GM23248 (cell line): ENCODE measurements around the gene BCL7A. TPM values are rescaled to one million over a fixed set of nuclear protein-coding genes. Genes with fewer than 3 reads are reported as not detected.

Source experiments
- DNase-seq: peaks from one replicate; pipeline ENCODE4 v3.0.0-alpha.2; 2015
- H2AFZ ChIP-seq: fragments of 200-600 bp; sonication (generic); 2 replicates; pipeline ENCODE4 v1.6.1; 2016; ENCODE audit warnings: antibody characterized with exemption
- H3F3A ChIP-seq: fragments of 200-600 bp; sonication (generic); 2 replicates; pipeline ENCODE4 v1.6.1; 2016; ENCODE audit warnings: mild to moderate bottlenecking, antibody characterized with exemption, mixed run types; ENCODE audit not compliant: insufficient read depth
- H3K27ac ChIP-seq: fragments of 200-600 bp; sonication (generic); 2 replicates; pipeline ENCODE4 v1.5.1; 2016; ENCODE audit warnings: mild to moderate bottlenecking
- H3K27me3 ChIP-seq: fragments of 200-600 bp; sonication (generic); replicated peaks from 2 replicates; pipeline ENCODE4 v1.6.1; 2016; ENCODE audit warnings: mild to moderate bottlenecking; ENCODE audit not compliant: insufficient read depth
- H3K36me3 ChIP-seq: fragments of 200-600 bp; sonication (generic); 2 replicates; pipeline ENCODE4 v1.6.1; 2016; ENCODE audit warnings: low read depth, mild to moderate bottlenecking
- H3K4me1 ChIP-seq: fragments of 200-600 bp; sonication (generic); 2 replicates; pipeline ENCODE4 v1.6.1; 2016; ENCODE audit warnings: mild to moderate bottlenecking; ENCODE audit not compliant: insufficient read depth
- H3K4me2 ChIP-seq: fragments of 200-600 bp; sonication (generic); one replicate; pipeline ENCODE4 v1.6.1; 2016; ENCODE audit warnings: mild to moderate bottlenecking; ENCODE audit not compliant: unreplicated experiment
- H3K4me3 ChIP-seq: fragments of 200-600 bp; sonication (generic); 2 replicates; pipeline ENCODE4 v1.5.1; 2016; ENCODE audit warnings: mild to moderate bottlenecking
- H3K79me2 ChIP-seq: fragments of 200-600 bp; sonication (generic); 2 replicates; pipeline ENCODE4 v1.6.1; 2016; ENCODE audit warnings: mild to moderate bottlenecking; ENCODE audit not compliant: insufficient read depth
- H3K9ac ChIP-seq: fragments of 200-600 bp; sonication (generic); 2 replicates; pipeline ENCODE4 v1.6.1; 2016; ENCODE audit warnings: mild to moderate bottlenecking
- H3K9me2 ChIP-seq: fragments of 200-600 bp; sonication (generic); 2 replicates; pipeline ENCODE4 v1.6.1; 2016; ENCODE audit warnings: mixed run types, mild to moderate bottlenecking, moderate library complexity; ENCODE audit not compliant: insufficient read depth
- H3K9me3 ChIP-seq: fragments of 200-600 bp; sonication (generic); one replicate; pipeline ENCODE4 v1.6.1; 2017; ENCODE audit warnings: low read depth
- H4K20me1 ChIP-seq: fragments of 200-600 bp; sonication (generic); 2 replicates; pipeline ENCODE4 v1.6.0; 2016; ENCODE audit not compliant: insufficient read depth
- EZH2 ChIP-seq: fragments of 200-600 bp; sonication (generic); IDR thresholded peaks from 2 replicates; pipeline ENCODE4 v1.6.1; 2018; ENCODE audit warnings: antibody characterized with exemption, mild to moderate bottlenecking; ENCODE audit not compliant: insufficient read depth, poor library complexity, severe bottlenecking
- EZH2phosphoT487 ChIP-seq: fragments of 200-600 bp; sonication (generic); IDR thresholded peaks from 2 replicates; pipeline ENCODE4 v1.6.1; 2018; ENCODE audit warnings: antibody characterized with exemption, moderate library complexity, mild to moderate bottlenecking, low read depth; ENCODE audit not compliant: insufficient read depth
- WGBS, 2 experiments: methylation state at CpG; one replicate each; pipeline ENCODE4 v1.1.6; 2015 to 2017; ENCODE audit warnings: low lambda C conversion rate in 2 of 2, low coverage in 1 of 2; ENCODE audit errors: missing lambda C conversion rate in 2 of 2; 5-methylcytosine and 5-hydroxymethylcytosine counted together
- in situ Hi-C: fragments of 300-500 bp; cut with MboI; formaldehyde crosslinking; loops from 2 replicates; pipeline ENCODE4 v1.15.0; 2020
- polyA plus RNA-seq: library from polyadenylated mRNA; unstranded; fragments of >200 nt; fragmentation: Nextera tagmentation; extraction: Ambion mirVana; gene quantifications from 2 replicates; pipeline ENCODE4 v1.2.1, GENCODE V29; 2016
- total RNA-seq: library from RNA; depleted of rRNA; stranded (reverse); fragments of >200 nt; shearing (Covaris generic); gene quantifications from 2 replicates; pipeline ENCODE4 v1.2.3, GENCODE V29; 2014

Gene BCL7A
- total and polyA plus RNA-seq, 2 experiments from 2014 or later, result 2.7 to 4.2 TPM

DNA sequence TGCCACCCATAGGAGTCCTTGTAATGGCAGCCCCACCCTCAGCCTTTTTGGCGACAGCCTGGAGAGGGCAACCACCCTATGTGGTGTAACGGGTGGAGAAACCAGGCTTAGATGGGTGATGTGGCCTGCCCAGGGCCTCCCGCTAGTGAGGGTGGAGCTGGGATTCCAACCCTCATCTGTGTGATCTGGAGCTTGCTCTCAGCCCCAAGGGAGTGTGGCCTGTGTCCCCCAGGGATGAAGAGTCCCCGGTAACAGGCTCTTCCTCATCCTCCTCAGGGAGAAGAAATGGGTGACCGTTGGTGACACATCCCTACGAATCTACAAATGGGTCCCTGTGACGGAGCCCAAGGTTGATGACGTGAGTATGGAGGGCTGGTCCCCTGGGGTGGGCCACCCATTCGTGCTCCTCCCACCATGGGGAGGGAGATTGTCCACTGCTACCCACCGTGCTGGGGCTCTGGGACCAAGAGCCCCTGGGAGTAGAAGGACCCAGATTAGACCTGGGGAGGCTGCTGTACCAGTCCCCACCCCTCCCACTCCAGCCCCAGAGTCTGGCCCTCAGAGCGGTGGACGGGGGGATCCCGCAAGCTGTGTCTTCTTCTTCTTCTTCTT lies 8.8 kb downstream of the BCL7A start:
- Histone ChIP-seq H3K9me2 (no peaks in the 10 kb centered on the region), H3K79me2 (peaks cover 4% of the 10 kb centered on the region; the same call in 1 of the 2 replicates), H4K20me1 (no peaks in the 10 kb centered on the region), H3K27me3 (no peaks in the 10 kb centered on the region), H3F3A (no peaks in the 10 kb centered on the region), H3K9me3 (no peaks in the 10 kb centered on the region), H3K27ac (no peak overlapping the region), H3K9ac (no peak overlapping the region), H3K4me2 (no peak overlapping the region), H3K4me1 (no peaks in the 10 kb centered on the region), H3K36me3 (no peaks in the 10 kb centered on the region), H2AFZ (no peak overlapping the region), H3K4me3 (no peak overlapping the region)
- no peak for DNase-seq
- in situ Hi-C loops, result no loop called here
- WGBS, 2 experiments, result 97 to 99% methylated on average over 13 of the region's 13 CpGs
- TF ChIP-seq EZH2, result no peak
- no peak for TF ChIP-seq EZH2phosphoT487

- no peaks in the 10 kb centered on the region for H3K9me3 ChIP-seq
- no peak overlapping the region for H3K27ac ChIP-seq
- no peaks in the 10 kb centered on the region for H4K20me1 ChIP-seq
- no peak overlapping the region for H2AFZ ChIP-seq
- no peak overlapping the region for H3K4me3 ChIP-seq
- peak; percentile 58 for DNase-seq
- H3K79me2 ChIP-seq, result peaks cover 4% of the 10 kb centered on the region; the same call in 1 of the 2 replicates
- H3K4me1 ChIP-seq, result no peaks in the 10 kb centered on the region
- no peaks in the 10 kb centered on the region for H3K27me3 ChIP-seq
- TF ChIP-seq EZH2 (no peak), EZH2phosphoT487 (no peak)
- H3K9ac ChIP-seq, result no peak overlapping the region
- H3F3A ChIP-seq, result no peaks in the 10 kb centered on the region
- in situ Hi-C loops, result no loop called here
- H3K36me3 ChIP-seq, result no peaks in the 10 kb centered on the region
- no peak overlapping the region for H3K4me2 ChIP-seq
- H3K9me2 ChIP-seq, result no peaks in the 10 kb centered on the region
- WGBS, 2 experiments, result 61 to 76% methylated on average over 16 to 21 of the region's 21 CpGs
Measured at GRCh38 chr12:122031342-122032216, 9.9 kb downstream of the BCL7A start.

GRCh38 chr12:122032580-122032979 lies 10.9 kb downstream of the BCL7A start:
- Histone ChIP-seq H3K4me2 (no peak overlapping the region), H3K27ac (no peak overlapping the region), H3K9me2 (no peaks in the 10 kb centered on the region), H3K79me2 (peaks cover 4% of the 10 kb centered on the region; the same call in 1 of the 2 replicates), H3F3A (no peaks in the 10 kb centered on the region), H4K20me1 (no peaks in the 10 kb centered on the region), H3K36me3 (no peaks in the 10 kb centered on the region), H3K4me1 (no peaks in the 10 kb centered on the region), H3K27me3 (no peaks in the 10 kb centered on the region), H3K9me3 (no peaks in the 10 kb centered on the region), H2AFZ (no peak overlapping the region), H3K4me3 (no peak overlapping the region), H3K9ac (no peak overlapping the region)
- DNase-seq, result no peak
- in situ Hi-C loops, result no loop called here
- no peak for TF ChIP-seq EZH2
- no peak for TF ChIP-seq EZH2phosphoT487
- WGBS, 2 experiments, result 94 to 97% methylated on average over 11 of the region's 11 CpGs

DNA sequence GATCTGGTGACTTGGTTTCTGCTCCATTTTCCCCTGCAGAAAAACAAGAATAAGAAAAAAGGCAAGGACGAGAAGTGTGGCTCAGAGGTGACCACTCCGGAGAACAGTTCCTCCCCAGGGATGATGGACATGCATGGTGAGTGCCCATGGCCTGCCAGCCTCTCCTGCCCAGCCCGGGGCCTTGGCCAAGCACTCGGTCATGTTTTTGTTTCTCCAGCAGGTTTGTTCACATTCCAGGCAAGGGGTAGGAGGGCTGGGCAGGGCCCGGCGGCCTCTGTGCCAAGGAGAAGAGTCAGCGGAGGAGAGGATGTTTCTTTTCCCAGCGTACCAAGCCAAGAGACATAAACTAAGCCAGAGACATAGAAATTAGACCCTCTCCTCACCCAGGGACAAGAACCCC lies 13.6 kb downstream of the BCL7A start:
- no peaks in the 10 kb centered on the region for H4K20me1 ChIP-seq
- H3K9me2 ChIP-seq, result no peaks in the 10 kb centered on the region
- in situ Hi-C loops, result no loop called here
- H3K9me3 ChIP-seq, result no peaks in the 10 kb centered on the region
- no peaks in the 10 kb centered on the region for H3K27me3 ChIP-seq
- no peak overlapping the region for H3K9ac ChIP-seq
- no peaks in the 10 kb centered on the region for H3K79me2 ChIP-seq
- H2AFZ ChIP-seq, result no peak overlapping the region
- H3K4me1 ChIP-seq, result no peaks in the 10 kb centered on the region
- H3K4me3 ChIP-seq, result no peak overlapping the region
- no peaks in the 10 kb centered on the region for H3F3A ChIP-seq
- no peak overlapping the region for H3K27ac ChIP-seq
- TF ChIP-seq EZH2 (no peak), EZH2phosphoT487 (no peak)
- H3K4me2 ChIP-seq, result no peak overlapping the region
- WGBS, 2 experiments, result 84% methylated on average over 8 of the region's 8 CpGs
- DNase-seq, result no peak
- H3K36me3 ChIP-seq, result no peaks in the 10 kb centered on the region
